HepG2 (cell line): ENCODE results near the gene PHKB. TPM values are rescaled to one million over a fixed set of nuclear protein-coding genes. Genes with fewer than 3 reads are reported as not detected.

ENCODE experiments used
- ATAC-seq: fragments of 200-7000 bp; cut with Tn5 transposase; 3 replicates; pipeline ENCODE4 v1.9.1; 2020; ENCODE audit warnings: mild to moderate bottlenecking, moderate library complexity
- BruUV-seq: library from RNA; stranded (reverse); fragments of 400-500 nt; replicated peaks from 2 replicates; lab custom pipeline; 2021; lab: Mats Ljungman, UMichigan
- CTCF ChIA-PET: fragments of 300-600 bp; formaldehyde crosslinking; extraction: SDS; loops from one replicate; lab custom pipeline; 2021; ENCODE audit warnings: low total read pairs, inconsistent platforms, low intra/inter-chr PET ratio; lab: Yijun Ruan, JAX
- POLR2A ChIA-PET: fragments of 350-600 bp; sonication (Branson Sonifier 250); formaldehyde crosslinking; loops from one replicate; lab custom pipeline; 2020; ENCODE audit warnings: antibody characterized with exemption, inconsistent platforms; lab: Yijun Ruan, JAX
- DNase-seq: peaks from one replicate; pipeline ENCODE4 v3.0.0-alpha.2; 2015; ENCODE audit warnings: low spot score
- FAIRE-seq: peaks from 3 replicates; lab custom pipeline; 2011; peaks lifted over from hg19 to GRCh38; lab: Jason Lieb, UNC
- H2AFZ ChIP-seq: one replicate; pipeline ENCODE4 v1.6.1; 2011; ENCODE audit warnings: low read length, inconsistent platforms
- H3K27ac ChIP-seq: fragments of 300-600 bp; 3 replicates; pipeline ENCODE4 v1.8.0; 2011; ENCODE audit warnings: mixed run types, mild to moderate bottlenecking, mixed read lengths, low read length, inconsistent platforms; ENCODE audit not compliant: insufficient read depth; ENCODE audit errors: extremely low read length
- H3K27me3 ChIP-seq, 2 experiments: fragments of 200-600 bp in 1 of 2; 2 replicates in 1 of 2; 3 replicates in 1 of 2; pipeline versions ENCODE4 v1.6.0 to v1.8.0; 2011; ENCODE audit warnings: low read length in 2 of 2, mild to moderate bottlenecking in 2 of 2, moderate library complexity in 2 of 2, inconsistent platforms in 1 of 2; ENCODE audit not compliant: insufficient read depth in 2 of 2, control insufficient read depth in 1 of 2
- H3K36me3 ChIP-seq, 2 experiments: fragments of 200-600 bp in 1 of 2; replicated peaks in 1 of 2; 2 replicates in 1 of 2; 3 replicates in 1 of 2; pipeline versions ENCODE4 v1.5.1 to v1.8.0; 2011; ENCODE audit warnings: low read length in 2 of 2, inconsistent platforms in 1 of 2; ENCODE audit not compliant: insufficient read depth in 2 of 2, control insufficient read depth in 1 of 2
- H3K4me1 ChIP-seq: 2 replicates; pipeline ENCODE4 v1.5.1; 2012; ENCODE audit warnings: low read length, inconsistent platforms; ENCODE audit not compliant: insufficient read depth
- H3K4me2 ChIP-seq: 2 replicates; pipeline ENCODE4 v1.6.0; 2011; ENCODE audit warnings: low read depth, low read length, inconsistent platforms
- H3K4me3 ChIP-seq, 3 experiments: fragments of 200-600 bp in 1 of 3; sonication (generic), shearing (Covaris generic) in 1 of 3; replicated peaks in 1 of 3; 2 replicates each; pipeline ENCODE4 v1.5.1; 2011 to 2016; ENCODE audit warnings: low read length in 3 of 3, inconsistent platforms in 2 of 3, low read depth in 2 of 3, mild to moderate bottlenecking in 2 of 3, control low read depth in 1 of 3, mixed read lengths in 1 of 3; ENCODE audit not compliant: insufficient read depth in 1 of 3
- H3K79me2 ChIP-seq: one replicate; pipeline ENCODE4 v1.6.1; 2011; ENCODE audit warnings: low read length, inconsistent platforms; ENCODE audit not compliant: insufficient read depth
- H3K9ac ChIP-seq: 2 replicates; pipeline ENCODE4 v1.6.0; 2011; ENCODE audit warnings: mild to moderate bottlenecking, low read depth, low read length, inconsistent platforms; ENCODE audit not compliant: insufficient read depth
- H3K9me3 ChIP-seq: 2 replicates; pipeline ENCODE4 v1.5.1; 2012; ENCODE audit warnings: mild to moderate bottlenecking, low read length
- H4K20me1 ChIP-seq: 2 replicates; pipeline ENCODE4 v1.6.0; 2011; ENCODE audit warnings: inconsistent platforms, mild to moderate bottlenecking, low read length, moderate library complexity; ENCODE audit not compliant: insufficient read depth
- CBX5 ChIP-seq: sonication (generic); formaldehyde crosslinking; IDR thresholded peaks from 2 replicates; pipeline ENCODE4 v1.4.0; 2020; ENCODE audit warnings: missing genetic modification reagents, borderline replicate concordance
- CENPT ChIP-seq: sonication (generic); formaldehyde crosslinking; IDR thresholded peaks from 2 replicates; pipeline ENCODE4 v1.8.0; 2022; ENCODE audit warnings: low read depth, mild to moderate bottlenecking, moderate library complexity, missing genetic modification reagents
- EED ChIP-seq: sonication (generic); formaldehyde crosslinking; IDR thresholded peaks from 2 replicates; pipeline ENCODE4 v1.5.0; 2020; ENCODE audit warnings: mild to moderate bottlenecking, missing genetic modification reagents
- HNRNPH1 ChIP-seq: fragments of 200-400 bp; formaldehyde crosslinking; optimal IDR thresholded peaks from 2 replicates; pipeline ENCODE3; 2017; ENCODE audit warnings: mild to moderate bottlenecking, low read depth, low read length
- HNRNPL ChIP-seq: fragments of 200-400 bp; formaldehyde crosslinking; IDR thresholded peaks from 2 replicates; pipeline ENCODE4 v1.6.1; 2017; ENCODE audit warnings: mild to moderate bottlenecking, low read depth, low read length
- NR2C2 ChIP-seq: sonication (generic); formaldehyde crosslinking; IDR thresholded peaks from 2 replicates; pipeline ENCODE4 v1.4.0; 2020; ENCODE audit warnings: missing genetic modification reagents, mild to moderate bottlenecking, moderate library complexity, borderline replicate concordance
- PLRG1 ChIP-seq: fragments of 450-650 bp; conservative IDR thresholded peaks from 2 replicates; pipeline ENCODE4 v1.6.1; 2016
- RBAK ChIP-seq: sonication (generic); formaldehyde crosslinking; IDR thresholded peaks from 2 replicates; pipeline ENCODE4 v1.5.1; 2020; ENCODE audit warnings: mild to moderate bottlenecking, missing genetic modification reagents
- REXO4 ChIP-seq: sonication (generic); formaldehyde crosslinking; IDR thresholded peaks from 2 replicates; pipeline ENCODE4 v1.8.0; 2022; ENCODE audit warnings: missing genetic modification reagents, mild to moderate bottlenecking, borderline replicate concordance
- SMARCC2 ChIP-seq: fragments of 450-650 bp; IDR thresholded peaks from 2 replicates; pipeline ENCODE4 v1.6.1; 2017; ENCODE audit warnings: antibody characterized with exemption, mild to moderate bottlenecking
- ZNF629 ChIP-seq: sonication (generic); formaldehyde crosslinking; conservative IDR thresholded peaks from 2 replicates; pipeline ENCODE4 v1.5.0; 2020; ENCODE audit warnings: missing genetic modification reagents
- ZNF709 ChIP-seq: sonication (generic); formaldehyde crosslinking; IDR thresholded peaks from 2 replicates; pipeline ENCODE4 v1.5.0; 2020; ENCODE audit warnings: mild to moderate bottlenecking, missing genetic modification reagents
- ZNF75D ChIP-seq: sonication (generic); formaldehyde crosslinking; IDR thresholded peaks from 2 replicates; pipeline ENCODE4 v1.8.1; 2023; ENCODE audit warnings: missing genetic modification reagents, mild to moderate bottlenecking, borderline replicate concordance
- ZNF780A ChIP-seq: sonication (generic); formaldehyde crosslinking; IDR thresholded peaks from 2 replicates; pipeline ENCODE4 v1.8.0; 2022; ENCODE audit warnings: mild to moderate bottlenecking, missing genetic modification reagents, moderate library complexity
- WGBS: methylation state at CpG from one replicate; pipeline ENCODE4 v1.1.6; 2017; ENCODE audit warnings: low lambda C conversion rate; 5-methylcytosine and 5-hydroxymethylcytosine counted together
- in situ Hi-C: cut with HindIII; loops from 2 replicates; pipeline ENCODE4 v1.10.0; 2017; ENCODE audit warnings: low pct_unique_long_range_greater_than_20kb; ENCODE audit not compliant: extremely low pct_ligation_motif_present
- intact Hi-C: fragments of 100-400 bp; cut with micrococcal nuclease; formaldehyde crosslinking; loops from one replicate; pipeline ENCODE4 v1.10.0; 2022; ENCODE audit not compliant: unreplicated experiment
- polyA plus RNA-seq, 8 experiments: library from polyadenylated mRNA; depleted of rRNA in 3 of 8; stranded (reverse) in 7 of 8; unstranded in 1 of 8; fragments of >200 nt; fragmentation: Illumina TruSeq in 4 of 8; extraction: Trizol in 4 of 8; gene quantifications; 2 replicates each; pipeline versions ENCODE4 v1.2.1 to v1.2.3, GENCODE V29; 2011 to 2016; ENCODE audit warnings: low read depth in 4 of 8, missing spikeins in 1 of 8, mixed read lengths in 1 of 8; ENCODE audit not compliant: insufficient read depth in 1 of 8
- total RNA-seq, 5 experiments: library from RNA; depleted of rRNA; stranded (reverse); fragments of >200 nt; fragmentation: Illumina TruSeq; extraction: Trizol; gene quantifications; 2 replicates each; pipeline ENCODE4 v1.2.3, GENCODE V29; 2016; ENCODE audit warnings: low read depth in 1 of 5
- TF ChIP-seq, protein P1 (sequence below): IDR thresholded peaks from 2 replicates; pipeline ENCODE4 v1.6.1; 2016
- TF ChIP-seq, protein P2 (sequence below): sonication (generic); formaldehyde crosslinking; IDR thresholded peaks from 2 replicates; pipeline ENCODE4 v1.8.0; 2022; ENCODE audit warnings: mild to moderate bottlenecking, missing genetic modification reagents, borderline replicate concordance

Gene PHKB
- total and polyA plus RNA-seq, 2 of the 13 experiments (the other 11 are each of a cell fraction or from before 2014, with no cell fraction given) = 66.0 to 80.8 TPM

DNA sequence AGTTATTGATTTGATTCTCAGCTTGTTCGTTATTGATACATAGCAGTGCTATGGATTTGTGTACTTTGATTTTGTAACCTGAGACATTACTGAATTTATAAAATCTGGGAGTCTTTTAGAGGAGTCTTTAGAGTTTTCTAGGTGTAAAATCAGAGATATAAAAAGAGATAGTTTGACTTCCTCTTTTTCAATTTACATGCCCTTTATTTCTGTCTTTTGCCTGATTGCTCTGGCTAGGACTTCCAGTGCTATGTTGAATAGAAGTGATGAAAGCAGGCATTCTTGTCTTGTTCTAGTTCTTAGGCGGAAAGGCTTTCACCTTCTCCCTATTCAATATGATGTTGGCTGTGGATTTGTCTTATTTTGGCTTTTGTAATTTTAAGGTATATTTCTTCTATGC lies 106.2 kb downstream of the PHKB start (continued):
- TF ChIP-seq CBX5 (CRISPR knock-in tag) (no peak), ZNF75D (CRISPR knock-in tag) (no peak), REXO4 (CRISPR knock-in tag) (no peak), RBAK (CRISPR knock-in tag) (no peak), ZNF709 (CRISPR knock-in tag) (no peak), PLRG1 (no peak), HNRNPL (no peak)
- TF ChIP-seq, protein P1, sequence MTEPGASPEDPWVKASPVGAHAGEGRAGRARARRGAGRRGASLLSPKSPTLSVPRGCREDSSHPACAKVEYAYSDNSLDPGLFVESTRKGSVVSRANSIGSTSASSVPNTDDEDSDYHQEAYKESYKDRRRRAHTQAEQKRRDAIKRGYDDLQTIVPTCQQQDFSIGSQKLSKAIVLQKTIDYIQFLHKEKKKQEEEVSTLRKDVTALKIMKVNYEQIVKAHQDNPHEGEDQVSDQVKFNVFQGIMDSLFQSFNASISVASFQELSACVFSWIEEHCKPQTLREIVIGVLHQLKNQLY (CRISPR knock-in tag) = no peak

DNA sequence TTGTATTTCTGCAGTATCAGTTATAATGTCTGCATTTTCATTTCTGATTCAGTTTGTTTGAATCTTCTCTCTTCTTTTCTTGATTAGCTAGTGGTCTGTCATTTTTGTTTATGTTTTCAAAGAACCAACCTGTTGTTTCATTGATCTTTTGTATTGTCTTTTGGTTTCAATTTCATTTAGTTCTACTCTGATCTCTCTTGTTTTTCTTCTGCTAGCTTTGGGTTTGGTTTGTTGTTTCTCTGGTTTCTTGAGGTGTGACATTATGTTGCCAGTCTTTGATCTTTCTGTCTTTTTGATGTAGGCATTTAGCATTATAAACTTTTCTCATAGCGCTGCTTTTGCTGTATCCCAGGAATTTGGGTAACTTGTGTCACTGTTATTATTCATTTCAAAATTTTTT lies 107.2 kb downstream of the PHKB start:
- no peaks in the 10 kb centered on the region for H3K9me3 ChIP-seq
- ChIA-PET CTCF (no interaction called here), POLR2A (no interaction called here)
- ATAC-seq = no peak
- no peaks in the 10 kb centered on the region for H3K79me2 ChIP-seq
- H2AFZ ChIP-seq = no peak overlapping the region
- H3K27me3 ChIP-seq = no peaks in the 10 kb centered on the region
- no peak overlapping the region for H3K4me2 ChIP-seq
- H3K4me3 ChIP-seq = no peak overlapping the region
- no peak overlapping the region for H3K27ac ChIP-seq
- no peaks in the 10 kb centered on the region for H4K20me1 ChIP-seq
- intact Hi-C loops (no loop called here), in situ Hi-C loops (no loop called here)
- 98% methylated on average over 1 of the region's 1 CpG for WGBS
- TF ChIP-seq ZNF780A (CRISPR knock-in tag) (no peak), CENPT (CRISPR knock-in tag) (no peak), SMARCC2 (no peak), EED (no peak), NR2C2 (CRISPR knock-in tag) (no peak), HNRNPH1 (no peak), ZNF629 (CRISPR knock-in tag) (no peak)
- TF ChIP-seq, protein P2, sequence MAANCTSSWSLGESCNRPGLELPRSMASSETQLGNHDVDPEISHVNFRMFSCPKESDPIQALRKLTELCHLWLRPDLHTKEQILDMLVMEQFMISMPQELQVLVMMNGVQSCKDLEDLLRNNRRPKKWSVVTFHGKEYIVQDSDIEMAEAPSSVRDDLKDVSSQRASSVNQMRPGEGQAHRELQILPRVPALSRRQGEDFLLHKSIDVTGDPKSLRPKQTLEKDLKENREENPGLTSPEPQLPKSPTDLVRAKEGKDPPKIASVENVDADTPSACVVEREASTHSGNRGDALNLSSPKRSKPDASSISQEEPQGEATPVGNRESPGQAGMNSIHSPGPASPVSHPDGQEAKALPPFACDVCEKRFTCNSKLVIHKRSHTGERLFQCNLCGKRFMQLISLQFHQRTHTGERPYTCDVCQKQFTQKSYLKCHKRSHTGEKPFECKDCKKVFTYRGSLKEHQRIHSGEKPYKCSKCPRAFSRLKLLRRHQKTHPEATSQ (CRISPR knock-in tag) = no peak
- no peak for DNase-seq
- no TSS peak for BruUV-seq
- FAIRE-seq = no peak
- H3K4me1 ChIP-seq = 0 out of 2 replicates have a peak, but pooled peaks cover 8% of the 10 kb centered on the region
- H3K9ac ChIP-seq = no peak overlapping the region
- H3K36me3 ChIP-seq = peaks cover 5 to 9% of the 10 kb centered on the region in 2 experiments; a peak in 1 of 5 replicates
